ENCODE data around the gene USP21. TPM values are rescaled to one million over a fixed set of nuclear protein-coding genes. Genes with fewer than 3 reads are reported as not detected.

USP21 gene
- total and polyA plus RNA-seq, 3 experiments from 2014 or later = 26.1 to 28.3 (median 27.4) TPM

DNA sequence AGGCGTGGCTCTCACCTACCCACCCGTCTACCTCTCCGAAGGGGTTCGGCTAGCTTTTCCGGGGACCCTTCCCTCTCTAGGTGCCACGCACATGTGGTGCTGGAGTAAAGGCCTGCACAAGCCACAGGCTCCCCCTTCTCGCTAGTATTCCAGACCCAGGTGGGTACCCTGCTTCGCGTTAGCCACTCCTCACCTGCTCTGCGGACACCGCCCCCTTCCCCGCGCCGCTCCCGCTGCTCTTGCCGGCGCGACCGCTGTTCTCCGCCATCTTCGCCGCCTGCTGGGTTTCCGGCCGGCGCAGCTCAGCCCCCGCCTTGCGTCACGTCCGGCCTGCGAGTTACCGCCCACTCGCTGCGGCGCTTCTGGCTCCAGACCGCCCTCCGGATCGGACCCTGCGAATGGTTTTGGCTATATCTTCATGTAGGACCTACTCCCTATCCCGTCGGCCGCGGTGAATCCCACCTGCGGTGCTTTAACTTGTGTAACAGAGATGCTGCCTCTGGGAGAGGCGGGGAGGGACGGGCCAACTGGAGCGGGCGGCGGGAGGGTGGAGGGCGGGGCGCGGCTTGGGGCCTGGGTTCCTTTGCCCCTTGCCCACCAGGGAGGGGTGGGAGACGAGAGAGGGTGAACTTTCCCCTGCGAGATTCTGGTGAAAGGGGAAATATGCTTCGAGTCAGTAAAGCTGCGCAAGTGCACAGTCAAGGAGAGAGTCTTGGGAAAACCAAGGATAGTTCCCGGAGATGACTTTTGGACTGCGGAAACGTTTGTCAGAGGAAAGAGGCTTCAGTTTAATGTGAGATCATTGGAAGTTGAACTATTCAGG, 41.3 kb upstream of the USP21 start, which contains the start of the genes NIT1 and PFDN2:
Gene NIT1, plus strand, starts transcription at position 347 of the 823 bp plus-strand sequence. Its CDS starts 72 bp downstream, at position 419.
Gene PFDN2, minus strand, starts transcription at position 279 of the 823 bp plus-strand sequence. Its CDS starts 11 bp downstream, at position 268.
- Mint-ChIP-seq H3K4me3 (peak within 1 kb of the TSS; percentile 92 to 98 (median 94)), H3K4me1 (peaks cover 57 to 72% (median 62%) of the 10 kb centered on the region in 3 donors), H3K27ac (peak within 1 kb of the TSS; percentile 91 to 98 (median 96)), H3K9me3 (no peaks in the 10 kb centered on the region), H3K36me3 (peaks cover 0 to 60% (median 6%) of the 10 kb centered on the region in 3 donors), H3K27me3 (no peaks in the 10 kb centered on the region)
- Histone ChIP-seq H3K9me3 (ENCODE audit: low read length) (no peaks in the 10 kb centered on the region), H3K36me3 (ENCODE audit: insufficient read depth, low read length) (peaks cover 23% of the 10 kb centered on the region), H3K27me3 (ENCODE audit: insufficient read depth, low read length, poor library complexity, severe bottlenecking) (no peaks in the 10 kb centered on the region), H3K4me3 (ENCODE audit: low read length) (peak within 1 kb of the TSS; percentile 98), H3K4me1 (ENCODE audit: insufficient read depth, low read length) (peaks cover 53% of the 10 kb centered on the region), H3K27ac (ENCODE audit: low read depth, low read length) (peak within 1 kb of the TSS; percentile 98)
- DNase-seq = peak; percentile 76 to 89 (median 83)
- CTCF ChIA-PET = interaction anchor here (0.6 to 2.3 kb wide), 12 partner anchors 15 to 263 kb away, joined by 3 to 7 read pairs (median 4); partner anchors contain the start of genes DEDD, KLHDC9, TSTD1 and USF1
- POLR2A ChIA-PET = interaction anchor here (0.6 to 2.3 kb wide), 9 partner anchors 14 to 856 kb away, joined by 3 to 11 read pairs (median 3); partner anchors contain the start of genes ARHGAP30, DCAF8, DEDD and KLHDC9

DNA sequence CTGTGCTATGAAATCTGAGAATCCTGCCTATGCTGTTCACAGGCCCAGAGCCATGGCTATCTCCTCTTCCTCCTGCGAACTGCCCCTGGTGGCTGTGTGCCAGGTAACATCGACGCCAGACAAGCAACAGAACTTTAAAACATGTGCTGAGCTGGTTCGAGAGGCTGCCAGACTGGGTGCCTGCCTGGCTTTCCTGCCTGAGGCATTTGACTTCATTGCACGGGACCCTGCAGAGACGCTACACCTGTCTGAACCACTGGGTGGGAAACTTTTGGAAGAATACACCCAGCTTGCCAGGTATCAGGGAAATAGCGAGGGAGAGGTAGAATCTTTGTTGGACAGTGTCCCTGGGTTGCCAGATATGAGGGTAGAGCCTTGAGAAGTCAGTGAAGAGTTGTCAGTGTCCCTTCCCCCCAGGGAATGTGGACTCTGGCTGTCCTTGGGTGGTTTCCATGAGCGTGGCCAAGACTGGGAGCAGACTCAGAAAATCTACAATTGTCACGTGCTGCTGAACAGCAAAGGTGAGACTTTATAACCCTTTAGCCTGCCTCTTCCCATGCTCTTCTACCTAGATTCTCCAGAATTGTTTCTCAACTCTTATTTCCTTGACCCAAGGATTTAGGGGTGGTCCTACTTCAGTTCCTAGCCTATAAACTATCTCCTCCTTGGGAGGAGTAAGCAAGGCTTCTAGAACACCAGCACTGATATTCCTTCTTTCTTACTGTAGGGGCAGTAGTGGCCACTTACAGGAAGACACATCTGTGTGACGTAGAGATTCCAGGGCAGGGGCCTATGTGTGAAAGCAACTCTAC, 40.0 kb upstream of the USP21 start:
- peak overlapping the region; percentile 98 for H3K4me3 ChIP-seq (ENCODE audit: low read length)
- DNase-seq = peak; percentile 38 to 78 (median 64)
- H3K9me3 Mint-ChIP-seq = no peaks in the 10 kb centered on the region
- H3K36me3 ChIP-seq (ENCODE audit: insufficient read depth, low read length) = peaks cover 28% of the 10 kb centered on the region
- H3K9me3 ChIP-seq (ENCODE audit: low read length) = no peaks in the 10 kb centered on the region
- peak overlapping the region; percentile 78 to 98 (median 93) for H3K4me3 Mint-ChIP-seq
- H3K27me3 Mint-ChIP-seq = no peaks in the 10 kb centered on the region
- POLR2A ChIA-PET = no interaction called here
- H3K27me3 ChIP-seq (ENCODE audit: insufficient read depth, low read length, poor library complexity, severe bottlenecking) = no peaks in the 10 kb centered on the region
- peak overlapping the region; percentile 98 for H3K27ac ChIP-seq (ENCODE audit: low read depth, low read length)
- H3K27ac Mint-ChIP-seq = peak overlapping the region; percentile 91 to 99 (median 96)
- peaks cover 44 to 59% (median 49%) of the 10 kb centered on the region in 3 donors for H3K4me1 Mint-ChIP-seq
- CTCF ChIA-PET = interaction anchor here (1.5 kb wide), 1 partner anchor 14 kb away, joined by 4 read pairs; no protein-coding TSS in a partner anchor
- peaks cover 0 to 66% (median 7%) of the 10 kb centered on the region in 3 donors for H3K36me3 Mint-ChIP-seq
- H3K4me1 ChIP-seq (ENCODE audit: insufficient read depth, low read length) = peaks cover 49% of the 10 kb centered on the region

DNA sequence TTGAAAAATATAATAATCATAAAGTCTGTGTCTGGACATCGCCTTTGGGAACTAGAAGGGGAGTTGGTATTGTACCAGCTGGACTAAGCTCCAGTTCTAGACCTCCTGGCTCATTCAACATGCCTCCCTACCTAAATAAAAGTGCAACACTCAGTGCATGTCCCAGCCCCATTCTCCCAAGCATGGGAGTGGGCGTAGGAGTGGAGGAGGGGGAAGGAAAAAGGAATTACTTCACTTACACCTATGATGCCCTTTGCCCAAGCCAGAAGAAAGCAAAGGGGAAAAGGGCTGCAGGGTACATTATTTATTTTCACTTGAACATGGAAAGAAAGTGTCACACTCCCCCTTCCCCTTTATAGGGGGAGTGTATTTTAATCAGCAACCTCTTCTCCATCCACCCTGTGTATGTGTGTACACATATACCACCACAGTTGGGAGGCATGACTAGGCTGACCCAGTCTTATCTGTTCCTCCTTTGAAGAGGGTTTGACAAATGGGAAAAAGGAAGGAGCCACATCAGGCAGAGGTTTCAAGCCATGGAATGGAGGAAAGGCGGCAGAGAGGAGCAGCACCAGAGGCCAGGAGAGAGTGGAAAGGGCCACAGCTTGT, 38.2 kb upstream of the USP21 start:
- Mint-ChIP-seq H3K36me3 (peaks cover 0 to 76% (median 9%) of the 10 kb centered on the region in 3 donors), H3K27me3 (no peaks in the 10 kb centered on the region), H3K4me1 (peaks cover 33 to 47% (median 36%) of the 10 kb centered on the region in 3 donors), H3K27ac (peak overlapping the region in 5 of 8 donors; percentile 19 to 91 (median 51)), H3K4me3 (no peak overlapping the region), H3K9me3 (no peaks in the 10 kb centered on the region)
- Histone ChIP-seq H3K4me3 (ENCODE audit: low read length) (no peak overlapping the region), H3K27me3 (ENCODE audit: insufficient read depth, low read length, poor library complexity, severe bottlenecking) (no peaks in the 10 kb centered on the region), H3K36me3 (ENCODE audit: insufficient read depth, low read length) (peaks cover 30% of the 10 kb centered on the region), H3K4me1 (ENCODE audit: insufficient read depth, low read length) (peaks cover 35% of the 10 kb centered on the region), H3K9me3 (ENCODE audit: low read length) (no peaks in the 10 kb centered on the region), H3K27ac (ENCODE audit: low read depth, low read length) (no peak overlapping the region)
- no peak for DNase-seq
- ChIA-PET POLR2A (interaction anchor here (1.0 kb wide), 1 partner anchor 9 kb away, joined by 3 read pairs; no protein-coding TSS in a partner anchor), CTCF (interaction anchor here (0.6 to 1.1 kb wide), 2 partner anchors 75 to 98 kb away, joined by 3 to 4 read pairs; partner anchors contain the start of gene USF1)

DNA sequence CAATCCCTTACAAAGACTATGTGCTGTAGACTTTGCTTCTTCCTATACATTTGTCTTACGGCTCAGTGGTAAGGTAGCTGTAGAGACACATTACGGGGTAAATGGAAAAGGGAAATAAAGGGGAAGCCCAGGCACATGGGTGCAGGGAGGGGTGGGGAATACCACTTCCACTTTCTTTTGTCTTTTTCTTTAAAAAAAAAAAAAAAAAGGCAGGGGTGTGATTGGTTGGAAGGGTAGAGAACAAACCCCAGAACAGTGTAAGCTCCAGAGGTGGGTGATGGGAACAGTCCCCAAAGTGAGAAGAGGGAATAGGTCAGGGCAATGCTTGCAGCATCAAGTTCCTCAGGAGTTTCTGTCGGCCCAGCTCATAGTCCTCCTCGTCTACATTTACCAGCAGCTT, 37.5 kb upstream of the USP21 start:
- H3K36me3 ChIP-seq (ENCODE audit: insufficient read depth, low read length) = peaks cover 33% of the 10 kb centered on the region
- peak overlapping the region in 5 of 8 donors; percentile 19 to 68 (median 38) for H3K27ac Mint-ChIP-seq
- CTCF ChIA-PET = interaction anchor here (0.9 to 1.1 kb wide), 2 partner anchors 13 to 76 kb away, joined by 3 read pairs; partner anchors contain the start of gene USF1
- H3K36me3 Mint-ChIP-seq = peaks cover 0 to 78% (median 13%) of the 10 kb centered on the region in 3 donors
- no peak overlapping the region for H3K4me3 ChIP-seq (ENCODE audit: low read length)
- no peaks in the 10 kb centered on the region for H3K27me3 ChIP-seq (ENCODE audit: insufficient read depth, low read length, poor library complexity, severe bottlenecking)
- H3K9me3 Mint-ChIP-seq = no peaks in the 10 kb centered on the region
- POLR2A ChIA-PET = interaction anchor here (0.7 to 1.0 kb wide), 2 partner anchors 9 to 32 kb away, joined by 3 read pairs; partner anchors contain the start of gene UFC1
- no peaks in the 10 kb centered on the region for H3K9me3 ChIP-seq (ENCODE audit: low read length)
- H3K4me1 ChIP-seq (ENCODE audit: insufficient read depth, low read length) = peaks cover 31% of the 10 kb centered on the region
- no peak for DNase-seq
- H3K4me3 Mint-ChIP-seq = no peak overlapping the region
- H3K4me1 Mint-ChIP-seq = peaks cover 31 to 44% (median 34%) of the 10 kb centered on the region in 3 donors
- H3K27me3 Mint-ChIP-seq = no peaks in the 10 kb centered on the region
- H3K27ac ChIP-seq (ENCODE audit: low read depth, low read length) = no peak overlapping the region

DNA sequence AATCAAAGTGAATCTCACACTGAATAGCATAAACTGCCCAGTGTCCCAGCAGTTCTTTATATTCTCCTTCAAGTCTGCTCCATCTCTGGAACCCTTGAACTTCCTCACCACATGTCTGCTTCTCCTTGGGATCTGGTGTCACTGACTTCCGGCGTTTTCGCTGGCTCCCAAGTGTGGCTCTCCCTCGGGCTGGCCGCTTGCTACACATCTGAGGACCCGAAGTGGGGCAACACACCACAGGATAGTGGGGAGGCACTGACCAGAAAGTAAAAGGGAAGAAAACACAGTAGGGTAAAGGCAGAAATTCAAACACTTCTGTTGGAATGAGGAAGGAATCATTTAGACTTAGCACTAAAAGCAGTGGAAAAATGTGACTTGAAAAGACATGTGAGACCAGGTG, 36.3 kb upstream of the USP21 start:
- POLR2A ChIA-PET = no interaction called here

DNA sequence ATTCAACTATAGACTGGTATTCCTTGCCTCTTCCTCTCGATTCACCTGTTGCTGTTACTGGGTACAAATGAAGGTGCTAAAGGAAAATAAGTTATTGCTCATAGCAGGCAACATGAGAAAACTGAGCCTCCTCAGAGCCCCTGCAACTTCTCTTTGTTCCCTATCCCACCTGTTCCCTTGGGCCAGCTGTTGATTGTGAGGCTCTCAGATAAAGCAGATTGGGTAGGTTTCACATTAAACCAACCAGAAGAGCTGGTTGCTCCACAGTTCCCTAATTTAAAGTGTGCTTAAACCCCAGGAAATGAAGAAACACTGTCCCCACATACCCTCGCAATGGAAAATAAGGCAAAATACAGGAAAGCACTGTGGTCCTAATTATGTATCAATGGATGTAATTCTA, 31.7 kb upstream of the USP21 start:
- no peaks in the 10 kb centered on the region for H3K27me3 ChIP-seq (ENCODE audit: insufficient read depth, low read length, poor library complexity, severe bottlenecking)
- no peak overlapping the region for H3K4me3 ChIP-seq (ENCODE audit: low read length)
- H3K27ac Mint-ChIP-seq = peak overlapping the region in 7 of 8 donors; percentile 2 to 72 (median 62)
- DNase-seq = no peak
- H3K36me3 ChIP-seq (ENCODE audit: insufficient read depth, low read length) = peaks cover 26% of the 10 kb centered on the region
- no peak overlapping the region for H3K4me3 Mint-ChIP-seq
- CTCF ChIA-PET = interaction anchor here (0.7 to 1.3 kb wide), 3 partner anchors 13 to 31 kb away, joined by 3 read pairs; no protein-coding TSS in a partner anchor
- peaks cover 35% of the 10 kb centered on the region for H3K4me1 ChIP-seq (ENCODE audit: insufficient read depth, low read length)
- no peak overlapping the region for H3K27ac ChIP-seq (ENCODE audit: low read depth, low read length)
- H3K4me1 Mint-ChIP-seq = peaks cover 44 to 58% (median 50%) of the 10 kb centered on the region in 3 donors
- POLR2A ChIA-PET = interaction anchor here (1.0 kb wide), 1 partner anchor 60 kb away, joined by 3 read pairs; no protein-coding TSS in a partner anchor
- no peaks in the 10 kb centered on the region for H3K9me3 Mint-ChIP-seq
- no peaks in the 10 kb centered on the region for H3K27me3 Mint-ChIP-seq
- H3K36me3 Mint-ChIP-seq = peaks cover 0 to 74% (median 11%) of the 10 kb centered on the region in 3 donors
- no peaks in the 10 kb centered on the region for H3K9me3 ChIP-seq (ENCODE audit: low read length)

More for the DNA sequence above, 36.3 kb upstream of the USP21 start:
- Mint-ChIP-seq H3K27me3 (no peaks in the 10 kb centered on the region), H3K9me3 (no peaks in the 10 kb centered on the region), H3K4me1 (peaks cover 37 to 44% (median 38%) of the 10 kb centered on the region in 3 donors), H3K27ac (peak overlapping the region in 4 of 8 donors; percentile 8 to 70 (median 47)), H3K4me3 (peak overlapping the region in 1 of 7 donors; percentile 63), H3K36me3 (peaks cover 0 to 82% (median 13%) of the 10 kb centered on the region in 3 donors)
- DNase-seq = no peak
- Histone ChIP-seq H3K27ac (ENCODE audit: low read depth, low read length) (no peak overlapping the region), H3K36me3 (ENCODE audit: insufficient read depth, low read length) (peaks cover 37% of the 10 kb centered on the region), H3K27me3 (ENCODE audit: insufficient read depth, low read length, poor library complexity, severe bottlenecking) (no peaks in the 10 kb centered on the region), H3K9me3 (ENCODE audit: low read length) (no peaks in the 10 kb centered on the region), H3K4me1 (ENCODE audit: insufficient read depth, low read length) (peaks cover 34% of the 10 kb centered on the region), H3K4me3 (ENCODE audit: low read length) (no peak overlapping the region)
- CTCF ChIA-PET = interaction anchor here (0.9 kb wide), 1 partner anchor 14 kb away, joined by 3 read pairs; no protein-coding TSS in a partner anchor
